K562 (cell line): Measurements from ENCODE around the gene TIMP2. TPM values are rescaled to one million over a fixed set of nuclear protein-coding genes. Genes with fewer than 3 reads are reported as not detected.
A peak's percentile ranks its signal among the peaks of the same experiment; 100 is the strongest.

Experiments
- ATAC-seq: fragments of 200-7000 bp; cut with Tn5 transposase; 3 replicates; pipeline ENCODE4 v1.9.1; 2020; ENCODE audit warnings: moderate library complexity
- BruUV-seq: library from RNA; stranded (reverse); fragments of 400-500 nt; replicated peaks from 2 replicates; lab custom pipeline; 2021; lab: Mats Ljungman, UMichigan
- CTCF ChIA-PET: fragments of 300-600 bp; formaldehyde crosslinking; extraction: SDS; loops from one replicate; lab custom pipeline; 2021; ENCODE audit warnings: low intra/inter-chr PET ratio; lab: Yijun Ruan, JAX
- POLR2A ChIA-PET: fragments of 300-600, 350-650 bp; sonication (Branson Sonifier 250); formaldehyde crosslinking; extraction: SDS; loops from one replicate; lab custom pipeline; 2021; ENCODE audit warnings: antibody characterized with exemption, inconsistent platforms; lab: Yijun Ruan, JAX
- DNase-seq, 4 experiments: peaks; one replicate each; pipeline versions ENCODE4 v3.0.0 to v3.0.0-alpha.2; 2011 to 2018; ENCODE audit warnings: low spot score in 3 of 4, mixed read lengths in 3 of 4; ENCODE audit errors: extremely low read depth in 1 of 4
- FAIRE-seq: peaks from 2 replicates; lab custom pipeline; 2011; peaks lifted over from hg19 to GRCh38; lab: Jason Lieb, UNC
- H2AFZ ChIP-seq: 2 replicates; pipeline ENCODE4 v1.6.0; 2011; ENCODE audit warnings: low read depth, low read length, control low read depth, inconsistent platforms
- H3K27ac ChIP-seq: fragments of 200-600 bp; 3 replicates; pipeline ENCODE4 v1.8.0; 2011; ENCODE audit warnings: low read depth, mild to moderate bottlenecking, control low read depth, inconsistent platforms, low read length, moderate library complexity, mixed read lengths; ENCODE audit errors: extremely low read depth
- H3K27me3 ChIP-seq, 2 experiments: fragments of 300-600 bp in 1 of 2; 2 replicates in 1 of 2; 3 replicates in 1 of 2; pipeline versions ENCODE4 v1.6.0 to v1.8.0; 2011; ENCODE audit warnings: inconsistent platforms in 2 of 2, low read length in 2 of 2, mild to moderate bottlenecking in 1 of 2, mixed read lengths in 1 of 2, moderate library complexity in 1 of 2; ENCODE audit not compliant: control insufficient read depth in 2 of 2, insufficient read depth in 2 of 2
- H3K36me3 ChIP-seq: fragments of 300-600 bp; 3 replicates; pipeline ENCODE4 v1.8.0; 2011; ENCODE audit warnings: mild to moderate bottlenecking, low read length, inconsistent platforms; ENCODE audit not compliant: control insufficient read depth, insufficient read depth
- H3K4me1 ChIP-seq, 2 experiments: fragments of 200-600 bp in 1 of 2; replicated peaks in 1 of 2; 2 replicates in 1 of 2; 3 replicates in 1 of 2; pipeline versions ENCODE4 v1.5.1 to v1.8.0; 2011; ENCODE audit warnings: inconsistent platforms in 2 of 2, low read length in 2 of 2, mild to moderate bottlenecking in 1 of 2, mixed read lengths in 1 of 2, moderate library complexity in 1 of 2; ENCODE audit not compliant: control insufficient read depth in 2 of 2, insufficient read depth in 2 of 2
- H3K4me2 ChIP-seq: 2 replicates; pipeline ENCODE4 v1.6.1; 2011; ENCODE audit warnings: low read length, control low read depth, inconsistent platforms, mixed read lengths; ENCODE audit not compliant: insufficient read depth
- H3K4me3 ChIP-seq: fragments of 200-600 bp; sonication (generic), shearing (Covaris generic); 2 replicates; pipeline ENCODE4 v1.5.1; 2016; ENCODE audit warnings: control low read depth, inconsistent platforms
- H3K79me2 ChIP-seq: fragments of 200-600 bp; 3 replicates; pipeline ENCODE4 v1.8.0; 2011; ENCODE audit warnings: low read length, inconsistent platforms; ENCODE audit not compliant: control insufficient read depth, insufficient read depth
- H3K9ac ChIP-seq, 2 experiments: 2 replicates each; pipeline versions ENCODE4 v1.6.0 to v1.6.1; 2011; ENCODE audit warnings: low read depth in 2 of 2, low read length in 2 of 2, control low read depth in 1 of 2, inconsistent platforms in 1 of 2, mild to moderate bottlenecking in 1 of 2, mixed read lengths in 1 of 2; ENCODE audit not compliant: insufficient read depth in 1 of 2
- H3K9me1 ChIP-seq: one replicate; pipeline ENCODE4 v1.6.0; 2011; ENCODE audit warnings: inconsistent platforms, mild to moderate bottlenecking, low read length, moderate library complexity; ENCODE audit not compliant: control insufficient read depth, insufficient read depth
- H3K9me3 ChIP-seq: replicated peaks from 2 replicates; pipeline ENCODE4 v1.5.1; 2011; ENCODE audit warnings: low read depth, low read length, inconsistent platforms; ENCODE audit not compliant: control insufficient read depth, insufficient read depth
- H4K20me1 ChIP-seq: replicated peaks from 2 replicates; pipeline ENCODE4 v1.6.1; 2011; ENCODE audit warnings: low read length, inconsistent platforms, mixed read lengths; ENCODE audit not compliant: control insufficient read depth, insufficient read depth
- CBX1 ChIP-seq: sonication (generic); IDR thresholded peaks from 2 replicates; pipeline ENCODE4 v1.6.1; 2016; ENCODE audit warnings: antibody characterized with exemption, low read depth, mild to moderate bottlenecking
- MAFG ChIP-seq: fragments of 450-650 bp; conservative IDR thresholded peaks from 2 replicates; pipeline ENCODE4 v1.6.1; 2016; ENCODE audit warnings: missing genetic modification characterization, missing compliant biosample characterization
- NFE2 ChIP-seq: IDR thresholded peaks from 2 replicates; pipeline ENCODE4 v1.6.1; 2014; ENCODE audit warnings: antibody characterized with exemption, low read depth
- WGBS: fragments of 100-300 bp; shearing (Covaris generic); methylation state at CpG from one replicate; pipeline ENCODE4 v1.1.6; 2016; ENCODE audit warnings: low coverage, mixed read lengths; ENCODE audit not compliant: insufficient coverage; ENCODE audit errors: missing lambda C conversion rate; 5-methylcytosine and 5-hydroxymethylcytosine counted together
- in situ Hi-C: fragments of 300-500 bp; cut with MboI; formaldehyde crosslinking; loops from 4 replicates; pipeline ENCODE4 v1.15.0; 2018; ENCODE audit warnings: inconsistent platforms, mixed read lengths
- intact Hi-C: fragments of 100-400 bp; cut with micrococcal nuclease; formaldehyde crosslinking; loops from 2 replicates; pipeline ENCODE4 v1.14.2; 2022
- polyA plus RNA-seq, 8 experiments: library from polyadenylated mRNA; depleted of rRNA in 4 of 8; stranded (reverse) in 5 of 8; unstranded in 3 of 8; fragments of >200 nt; fragmentation: Nextera tagmentation in 2 of 8; fragmentation: Illumina TruSeq in 1 of 8; extraction: Ambion mirVana in 2 of 8; extraction: Trizol in 1 of 8; gene quantifications; 2 replicates each; pipeline versions ENCODE4 v1.2.1 to v1.2.3, GENCODE V29; 2011 to 2014; ENCODE audit warnings: inconsistent platforms in 1 of 8, missing spikeins in 1 of 8
- total RNA-seq, 7 experiments: library from RNA; depleted of rRNA in 6 of 7; stranded (reverse); fragments of >200 nt in 6 of 7; fragmentation: Illumina TruSeq in 2 of 7; extraction: Trizol in 2 of 7; gene quantifications; 2 replicates each; pipeline versions ENCODE4 v1.2.1 to v1.2.3, GENCODE V29; 2011 to 2021; ENCODE audit warnings: low replicate concordance in 1 of 7

The TIMP2 gene
- total and polyA plus RNA-seq, 9 of the 15 experiments (the other 6 are each of a cell fraction or from before 2014, with no cell fraction given) = 0.55 TPM; not detected in 8

DNA sequence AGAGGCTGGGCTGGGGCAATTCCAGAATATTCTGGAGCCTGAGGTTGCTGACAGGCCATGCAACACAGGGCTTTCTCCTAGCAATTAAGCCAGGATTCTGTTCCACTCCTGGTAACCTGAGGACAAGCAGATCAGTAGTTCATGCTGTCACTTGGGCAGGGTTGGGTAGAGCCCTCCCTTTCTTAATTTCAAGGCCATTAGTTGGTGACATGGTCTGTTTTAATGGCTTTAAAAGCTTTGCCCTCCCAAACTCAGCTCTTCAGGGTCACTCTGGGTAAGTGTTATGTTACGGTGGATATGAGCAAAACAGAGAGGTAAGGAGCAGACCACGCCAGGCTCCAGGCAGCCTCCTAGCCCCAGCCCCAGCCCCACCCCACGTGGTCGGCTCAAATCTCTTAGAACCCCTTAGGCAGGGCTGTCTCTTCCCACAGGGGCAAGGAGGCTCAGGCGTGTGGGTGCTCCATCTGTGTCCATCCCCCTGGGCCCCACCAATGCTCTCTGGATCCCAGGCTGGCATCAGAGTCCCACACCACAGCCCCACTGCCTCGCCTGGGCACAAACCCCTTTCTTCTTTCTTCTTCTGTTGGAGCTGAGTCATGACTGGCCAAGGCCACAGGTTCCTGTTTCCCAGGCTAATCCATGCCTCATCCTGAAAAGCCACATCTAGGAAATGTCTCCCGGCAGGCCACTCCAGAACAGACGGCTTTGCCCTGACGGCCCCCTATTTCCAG, 49.7 kb downstream of the TIMP2 start:
- no peak overlapping the region for H3K27ac ChIP-seq
- no TSS peak for BruUV-seq
- 12% methylated on average over 9 of the region's 9 CpGs for WGBS
- no peaks in the 10 kb centered on the region for H3K36me3 ChIP-seq
- H3K27me3 ChIP-seq = peaks cover 19 to 36% of the 10 kb centered on the region in 2 experiments
- peaks cover 7 to 12% of the 10 kb centered on the region in 2 experiments; a peak in 3 of 5 replicates for H3K4me1 ChIP-seq
- DNase-seq = no peak
- intact Hi-C loops = no loop called here
- ChIA-PET CTCF (no interaction called here), POLR2A (interaction anchor here (0.5 to 0.9 kb wide), 4 partner anchors 13 to 1143 kb away, joined by 3 to 5 read pairs (median 4); no protein-coding TSS in a partner anchor)
- no peak overlapping the region; the same call in 1 of the 2 replicates for H2AFZ ChIP-seq
- no peaks in the 10 kb centered on the region for H3K9me1 ChIP-seq
- no peak overlapping the region for H3K4me3 ChIP-seq
- peak overlapping the region in 1 of 2 experiments; percentile 40; a peak in 1 of 4 replicates for H3K9ac ChIP-seq
- no peak overlapping the region for H3K4me2 ChIP-seq
- ATAC-seq = no peak
- H3K9me3 ChIP-seq = no peaks in the 10 kb centered on the region
- no peak for FAIRE-seq
- no peaks in the 10 kb centered on the region for H3K79me2 ChIP-seq
- H4K20me1 ChIP-seq = no peaks in the 10 kb centered on the region
- TF ChIP-seq CBX1 (no peak), NFE2 (0 out of 2 replicates have a peak, but pooled peaks have one; percentile 11), MAFG (0 out of 2 replicates have a peak, but pooled peaks have one; percentile 6)
- in situ Hi-C loops = no loop called here
